T-cell (primary cell): ENCODE data around the gene SMAD1. TPM values are rescaled to one million over a fixed set of nuclear protein-coding genes. Genes with fewer than 3 reads are reported as not detected.

Experiments
- ATAC-seq, 4 experiments: fragments of 200-7000 bp in 3 of 4; fragments of 150-1000 bp in 1 of 4; cut with Tn5 transposase; replicated peaks in 1 of 4; 1 replicate in 3 of 4; 2 replicates in 1 of 4; pipeline ENCODE4 v1.10.0; 2021; ENCODE audit warnings: moderate library complexity in 3 of 4, mild to moderate bottlenecking in 2 of 4, moderate number of reproducible peaks in 1 of 4
- CTCF ChIA-PET, 2 donors: fragments of 300-600 bp; sonication (Branson Sonifier 250); formaldehyde crosslinking; loops; one replicate each; lab custom pipeline; 2022; ENCODE audit warnings: antibody characterized with exemption in 2 of 2; lab: Charles Lee
- POLR2A ChIA-PET, 2 donors: fragments of 300-600 bp; sonication (Branson Sonifier 250); formaldehyde crosslinking; loops; one replicate each; lab custom pipeline; 2022; ENCODE audit warnings: antibody characterized with exemption in 2 of 2; lab: Charles Lee
- DNase-seq, 35 experiments: peaks; one replicate each; pipeline versions ENCODE4 v3.0.0 to v3.0.0-alpha.2; 2013 to 2023
- H3K27ac ChIP-seq: one replicate; pipeline ENCODE4 v1.5.1; 2013; ENCODE audit warnings: low read length
- H3K27me3 ChIP-seq, 2 experiments: replicated peaks in 1 of 2; 1 replicate in 1 of 2; 2 replicates in 1 of 2; pipeline versions ENCODE4 v1.6.1 to v1.7.0; 2013; ENCODE audit warnings: low read length in 1 of 2, mixed read lengths in 1 of 2; ENCODE audit not compliant: control insufficient read depth in 2 of 2, insufficient read depth in 2 of 2; ENCODE audit errors: extremely low read depth in 1 of 2
- H3K36me3 ChIP-seq, 2 donors: 1 replicate in 1 of 2; 2 replicates in 1 of 2; pipeline versions ENCODE4 v1.6.1 to v1.7.0; 2013; ENCODE audit warnings: low read length in 1 of 2; ENCODE audit not compliant: control insufficient read depth in 2 of 2, insufficient read depth in 1 of 2; ENCODE audit errors: extremely low read depth in 1 of 2
- H3K4me1 ChIP-seq, 2 experiments: 1 replicate in 1 of 2; 2 replicates in 1 of 2; pipeline versions ENCODE4 v1.6.1 to v1.7.0; 2013; ENCODE audit warnings: low read length in 2 of 2, mixed read lengths in 1 of 2; ENCODE audit not compliant: insufficient read depth in 2 of 2, control insufficient read depth in 1 of 2; ENCODE audit errors: extremely low read depth in 1 of 2
- H3K4me3 ChIP-seq, 2 donors: 1 replicate in 1 of 2; 2 replicates in 1 of 2; pipeline versions ENCODE4 v1.5.1 to v1.7.0; 2013; ENCODE audit warnings: mild to moderate bottlenecking in 2 of 2, low read length in 1 of 2, moderate library complexity in 1 of 2; ENCODE audit not compliant: control insufficient read depth in 1 of 2; ENCODE audit errors: extremely low read depth in 1 of 2
- H3K9me3 ChIP-seq: 2 replicates; pipeline ENCODE4 v1.7.0; 2013
- H3K27ac Mint-ChIP-seq, 2 donors: one replicate each; pipeline ENCODE4 v1.8.0; 2020 to 2021; ENCODE audit warnings: mild to moderate bottlenecking in 2 of 2, mixed read lengths in 2 of 2
- H3K27me3 Mint-ChIP-seq, 2 donors: one replicate each; pipeline ENCODE4 v1.8.0; 2021 to 2022; ENCODE audit warnings: mixed read lengths in 2 of 2
- H3K36me3 Mint-ChIP-seq: one replicate; pipeline ENCODE4 v1.8.0; 2021; ENCODE audit warnings: mixed read lengths
- H3K4me1 Mint-ChIP-seq, 3 donors: one replicate each; pipeline ENCODE4 v1.8.0; 2020 to 2022; ENCODE audit warnings: mixed read lengths in 3 of 3, mild to moderate bottlenecking in 1 of 3
- H3K4me3 Mint-ChIP-seq, 3 donors: one replicate each; pipeline ENCODE4 v1.8.0; 2020 to 2022; ENCODE audit warnings: mild to moderate bottlenecking in 3 of 3, mixed read lengths in 3 of 3, moderate library complexity in 3 of 3
- H3K9me3 Mint-ChIP-seq, 3 donors: one replicate each; pipeline ENCODE4 v1.8.0; 2020 to 2022; ENCODE audit warnings: mixed read lengths in 3 of 3
- WGBS: methylation state at CpG from one replicate; pipeline ENCODE4 v1.1.5; 2013; ENCODE audit warnings: missing lambda C conversion rate; ENCODE audit not compliant: insufficient coverage; 5-methylcytosine and 5-hydroxymethylcytosine counted together
- total RNA-seq, 35 experiments: library from RNA in 6 of 35; stranded (reverse) in 6 of 35; fragments of 120-200 nt in 1 of 35; gene quantifications; one replicate each; pipeline versions ENCODE4 v1.2.1 to v1.2.4 and lab custom pipeline; 2013 to 2026

The SMAD1 gene
- total RNA-seq, 5 donors from 2014 or later (not counting 1 experiment from before 2014, with no cell fraction given), result 1.0 to 8.7 (median 1.5) TPM

DNA sequence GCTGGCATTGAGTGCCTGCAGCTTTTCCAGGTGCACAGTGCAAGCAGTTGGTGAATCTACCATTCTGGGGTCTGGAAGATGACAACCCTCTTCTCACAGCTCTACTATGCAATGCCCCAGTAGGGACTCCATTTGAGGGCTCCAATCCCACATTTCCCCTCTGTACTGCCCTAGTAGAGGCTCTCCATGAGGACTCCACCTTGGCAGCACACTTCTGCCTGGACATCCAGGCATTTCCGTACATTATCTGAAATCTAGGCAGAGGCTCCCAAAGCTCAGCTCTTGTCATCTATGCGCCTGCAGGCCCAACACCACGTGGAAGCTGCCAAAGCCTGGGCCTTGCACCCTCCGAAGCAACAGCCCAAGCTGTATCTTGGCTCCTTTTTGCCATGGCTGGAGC is 8.4 kb upstream of the SMAD1 start:
- CTCF ChIA-PET, result no interaction called here
- Mint-ChIP-seq H3K4me3 (no peak overlapping the region), H3K36me3 (no peaks in the 10 kb centered on the region)

GRCh38 chr4:145480257-145480656 is 1.4 kb upstream of the SMAD1 start:
- H3K4me1 ChIP-seq, result peaks cover 2 to 4% of the 10 kb centered on the region in 2 experiments
- no peaks in the 10 kb centered on the region for H3K36me3 Mint-ChIP-seq
- H3K36me3 ChIP-seq, result no peaks in the 10 kb centered on the region
- H3K4me3 ChIP-seq, result no peak overlapping the region
- DNase-seq, result no peak
- peaks cover 6 to 9% (median 8%) of the 10 kb centered on the region in 3 donors for H3K4me1 Mint-ChIP-seq
- POLR2A ChIA-PET, result no interaction called here
- no CpG with 5 or more reads among the region's 1 CpG for WGBS
- H3K27ac ChIP-seq, result no peak overlapping the region
- CTCF ChIA-PET, result interaction anchor here in 1 of 2 donors (0.6 kb wide), 2 partner anchors 8 to 80 kb away, joined by 3 read pairs; no protein-coding TSS in a partner anchor
- peaks cover 0 to 21% of the 10 kb centered on the region in 2 experiments for H3K27me3 ChIP-seq
- H3K27ac Mint-ChIP-seq, result no peak overlapping the region
- no peak for ATAC-seq
- H3K9me3 Mint-ChIP-seq, result no peaks in the 10 kb centered on the region
- peaks cover 23 to 30% of the 10 kb centered on the region in 2 donors for H3K27me3 Mint-ChIP-seq
- peak overlapping the region in 1 of 3 donors; percentile 73 for H3K4me3 Mint-ChIP-seq
- no peaks in the 10 kb centered on the region for H3K9me3 ChIP-seq

More for the DNA sequence above, 8.4 kb upstream of the SMAD1 start:
- ATAC-seq, result no peak
- H3K4me1 Mint-ChIP-seq, result no peaks in the 10 kb centered on the region
- H3K27ac Mint-ChIP-seq, result no peak overlapping the region
- H3K27me3 Mint-ChIP-seq, result peaks cover 6 to 10% of the 10 kb centered on the region in 2 donors
- no peak for DNase-seq
- POLR2A ChIA-PET, result no interaction called here
- Histone ChIP-seq H3K36me3 (no peaks in the 10 kb centered on the region), H3K27me3 (peaks cover 0 to 7% of the 10 kb centered on the region in 2 experiments), H3K27ac (no peak overlapping the region), H3K4me1 (no peaks in the 10 kb centered on the region), H3K4me3 (no peak overlapping the region), H3K9me3 (no peaks in the 10 kb centered on the region)
- WGBS, result 73% methylated on average over 4 of the region's 4 CpGs
- H3K9me3 Mint-ChIP-seq, result peaks cover 5 to 8% (median 7%) of the 10 kb centered on the region in 3 donors

- Histone ChIP-seq H3K9me3 (no peaks in the 10 kb centered on the region), H3K27ac (no peak overlapping the region), H3K4me3 (peak overlapping the region; percentile 30 to 71), H3K27me3 (peaks cover 0 to 21% of the 10 kb centered on the region in 2 experiments), H3K4me1 (peaks cover 2 to 4% of the 10 kb centered on the region in 2 experiments), H3K36me3 (no peaks in the 10 kb centered on the region)
- Mint-ChIP-seq H3K4me1 (peaks cover 6 to 9% (median 8%) of the 10 kb centered on the region in 3 donors), H3K4me3 (no peak overlapping the region), H3K36me3 (no peaks in the 10 kb centered on the region), H3K27me3 (peaks cover 14 to 39% of the 10 kb centered on the region in 2 donors), H3K9me3 (no peaks in the 10 kb centered on the region), H3K27ac (no peak overlapping the region)
- ChIA-PET POLR2A (no interaction called here), CTCF (no interaction called here)
- peak in 9 of 35 experiments; percentile 1 to 42 (median 8) for DNase-seq
- under 1% methylated on average over 39 of the region's 42 CpGs for WGBS
- ATAC-seq, result peak in 3 of 4 experiments; percentile 12 to 50 (median 32)
Observed at GRCh38 chr4:145481942-145482208, 222 bp downstream of the SMAD1 start.

DNA sequence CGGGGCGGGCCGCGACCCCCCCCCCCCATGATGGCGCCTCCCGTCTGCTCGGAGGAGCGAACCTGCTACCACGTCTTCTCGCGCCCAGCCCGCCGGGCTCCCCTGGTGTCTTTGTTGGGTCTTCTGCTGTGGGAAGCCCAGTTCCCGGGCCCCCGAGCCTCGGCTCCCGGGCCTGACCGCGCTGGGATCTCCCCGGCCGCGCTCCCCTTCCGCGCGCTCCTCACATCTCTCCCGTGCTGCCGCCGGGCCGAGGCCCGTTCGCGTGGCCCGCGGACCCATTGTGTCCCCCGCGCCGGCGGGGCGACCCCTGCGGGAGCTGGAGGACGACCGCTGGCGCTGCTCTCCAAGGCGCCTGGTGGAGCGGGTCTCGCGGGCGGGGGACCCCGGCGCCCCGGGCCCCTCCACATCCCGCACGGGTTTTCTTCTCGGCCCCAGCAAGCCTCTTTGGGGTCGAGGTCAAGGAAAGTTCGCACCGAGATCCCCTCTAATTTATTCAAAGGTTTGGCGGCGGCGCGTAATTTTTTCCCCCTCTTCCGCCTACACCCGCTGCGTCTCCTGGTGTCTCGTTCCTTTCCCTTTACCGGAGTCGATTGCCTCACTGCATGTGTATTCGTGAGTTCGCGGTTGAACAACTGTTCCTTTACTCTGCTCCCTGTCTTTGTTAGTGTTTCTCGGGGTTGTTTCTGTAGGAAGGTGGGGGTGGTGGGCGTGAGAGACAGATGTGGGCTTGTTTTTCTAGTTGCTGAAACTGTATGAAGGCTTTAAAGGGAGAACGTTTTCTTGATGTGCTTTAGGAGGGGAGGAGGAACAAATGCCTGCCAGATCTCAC is 770 bp downstream of the SMAD1 start:
- H3K36me3 ChIP-seq, result no peaks in the 10 kb centered on the region
- DNase-seq (peak in 14 of 35 experiments; percentile 1 to 55 (median 8)), ATAC-seq (peak; percentile 38 to 64 (median 52))
- no peaks in the 10 kb centered on the region for H3K9me3 ChIP-seq
- H3K36me3 Mint-ChIP-seq, result no peaks in the 10 kb centered on the region
- H3K4me1 Mint-ChIP-seq, result peaks cover 6 to 10% (median 8%) of the 10 kb centered on the region in 3 donors
- under 1% methylated on average over 54 of the region's 73 CpGs for WGBS
- peaks cover 2 to 4% of the 10 kb centered on the region in 2 experiments for H3K4me1 ChIP-seq
- peaks cover 13 to 38% of the 10 kb centered on the region in 2 donors for H3K27me3 Mint-ChIP-seq
- H3K27ac ChIP-seq, result no peak overlapping the region
- no peak overlapping the region for H3K27ac Mint-ChIP-seq
- ChIA-PET CTCF (interaction anchor here in 1 of 2 donors (0.5 kb wide), 1 partner anchor 13 kb away, joined by 3 read pairs; no protein-coding TSS in a partner anchor), POLR2A (no interaction called here)
- H3K4me3 ChIP-seq, result peak overlapping the region; percentile 39 to 71
- no peak overlapping the region for H3K4me3 Mint-ChIP-seq
- peaks cover 0 to 21% of the 10 kb centered on the region in 2 experiments for H3K27me3 ChIP-seq
- no peaks in the 10 kb centered on the region for H3K9me3 Mint-ChIP-seq

GRCh38 chr4:145483514-145483913 is 1.9 kb downstream of the SMAD1 start:
- CTCF ChIA-PET, result no interaction called here
- POLR2A ChIA-PET, result interaction anchor here in 1 of 2 donors (0.6 kb wide), 1 partner anchor 340 kb away, joined by 3 read pairs; no protein-coding TSS in a partner anchor

DNA sequence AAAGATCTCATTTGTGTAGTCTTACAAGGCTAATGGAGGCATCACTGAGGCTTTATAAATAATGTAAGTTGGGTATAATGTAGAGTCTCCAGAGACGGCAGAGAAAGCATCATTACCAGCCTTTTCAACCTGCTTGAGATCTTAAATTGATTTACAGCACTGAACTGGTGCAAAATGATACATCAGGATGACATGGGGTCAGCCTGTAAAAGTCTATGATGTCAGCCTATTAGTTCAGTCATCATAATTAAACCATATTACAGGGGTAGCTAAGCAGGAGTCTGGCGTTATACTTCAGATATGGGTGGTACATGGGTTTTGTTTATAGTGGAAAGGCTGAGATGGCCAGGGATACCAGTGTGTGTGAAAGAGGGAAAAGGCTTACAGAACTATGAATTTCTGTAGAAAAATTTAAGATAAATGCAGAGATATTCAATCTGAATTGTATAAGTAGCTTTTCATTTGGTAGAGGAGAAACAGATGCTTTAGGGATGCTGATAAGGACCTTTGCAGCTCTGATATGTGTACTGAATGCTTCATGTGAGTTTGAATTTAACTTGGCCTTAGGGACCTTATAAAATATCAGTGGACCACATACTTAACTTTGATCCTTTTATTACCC is 2.7 kb downstream of the SMAD1 start:
- H3K27ac Mint-ChIP-seq, result no peak overlapping the region
- WGBS, result 100% methylated on average over 1 of the region's 2 CpGs
- no peaks in the 10 kb centered on the region for H3K9me3 Mint-ChIP-seq
- Histone ChIP-seq H3K4me3 (no peak overlapping the region), H3K27ac (no peak overlapping the region), H3K9me3 (no peaks in the 10 kb centered on the region), H3K36me3 (no peaks in the 10 kb centered on the region), H3K27me3 (peaks cover 0 to 18% of the 10 kb centered on the region in 2 experiments), H3K4me1 (peaks cover 4 to 6% of the 10 kb centered on the region in 2 experiments)
- no peak for DNase-seq
- peaks cover 13 to 25% of the 10 kb centered on the region in 2 donors for H3K27me3 Mint-ChIP-seq
- no peak for ATAC-seq
- no peak overlapping the region for H3K4me3 Mint-ChIP-seq
- ChIA-PET CTCF (interaction anchor here in 1 of 2 donors (0.6 kb wide), 1 partner anchor 73 kb away, joined by 3 read pairs; no protein-coding TSS in a partner anchor), POLR2A (no interaction called here)
- H3K36me3 Mint-ChIP-seq, result no peaks in the 10 kb centered on the region
- H3K4me1 Mint-ChIP-seq, result peaks cover 6 to 12% (median 8%) of the 10 kb centered on the region in 3 donors

More at GRCh38 chr4:145483514-145483913, 1.9 kb downstream of the SMAD1 start:
- no peak overlapping the region for H3K27ac ChIP-seq
- no peak for ATAC-seq
- Mint-ChIP-seq H3K9me3 (no peaks in the 10 kb centered on the region), H3K4me1 (peaks cover 6 to 12% (median 8%) of the 10 kb centered on the region in 3 donors), H3K27me3 (peaks cover 13 to 31% of the 10 kb centered on the region in 2 donors), H3K27ac (no peak overlapping the region), H3K36me3 (no peaks in the 10 kb centered on the region), H3K4me3 (no peak overlapping the region)
- no CpG with 5 or more reads among the region's 3 CpGs for WGBS
- H3K9me3 ChIP-seq, result no peaks in the 10 kb centered on the region
- no peaks in the 10 kb centered on the region for H3K36me3 ChIP-seq
- peaks cover 0 to 21% of the 10 kb centered on the region in 2 experiments for H3K27me3 ChIP-seq
- no peak overlapping the region for H3K4me3 ChIP-seq
- peaks cover 4 to 6% of the 10 kb centered on the region in 2 experiments for H3K4me1 ChIP-seq
- DNase-seq, result no peak
